Spleen (tissue), 7 donors: ENCODE measurements around the gene NANOGP8.

Experiments
- CTCF ChIP-seq, 11 experiments: fragments of 200-600 bp in 7 of 11; fragments of 450-650 bp in 4 of 11; sonication (generic) in 4 of 11; IDR thresholded peaks in 8 of 11; conservative IDR thresholded peaks in 3 of 11; 1 replicate in 7 of 11; 2 replicates in 4 of 11; pipeline versions ENCODE4 v1.4.0 to v1.8.0; 2016 to 2021; ENCODE audit warnings: antibody characterized with exemption in 11 of 11, inconsistent platforms in 4 of 11, mild to moderate bottlenecking in 1 of 11
- POLR2A ChIP-seq, 3 donors: fragments of 450-650 bp; IDR thresholded peaks; one replicate each; pipeline ENCODE4 v1.5.1; 2017; ENCODE audit warnings: antibody characterized with exemption in 3 of 3, mild to moderate bottlenecking in 1 of 3
- POLR2AphosphoS5 ChIP-seq, 3 donors: sonication (generic); formaldehyde crosslinking; IDR thresholded peaks; one replicate each; pipeline ENCODE4 v1.5.1; 2017; ENCODE audit warnings: antibody characterized with exemption in 3 of 3
- donor health status: DM: no; HTN: no; CAD: no; lungs with moderate emphysema.
- donor health status: DM: no; HTN: no; CAD: no.
- donor health status: DM: no; HTN: no; CAD: no.

GRCh38 chr15:35038626-35039451, 46.3 kb downstream of the NANOGP8 start:
- TF ChIP-seq POLR2A (IDR thresholded peaks at IDR 0.05) (no peak), POLR2AphosphoS5 (IDR thresholded peaks at IDR 0.05) (no peak), CTCF (IDR thresholded peaks at IDR 0.05 in 8 of 11, conservative IDR thresholded peaks at IDR 0.05 in 3 of 11) (no peak)
